Neural crest cell (in vitro differentiated cells): ENCODE data around the gene HEATR5B. TPM values are rescaled to one million over a fixed set of nuclear protein-coding genes. Genes with fewer than 3 reads are reported as not detected.

Source experiments
- DNase-seq: peaks from one replicate; pipeline ENCODE4 v3.0.0; 2021; ENCODE audit warnings: low read depth, mixed read lengths, low spot score
- H3K27ac Mint-ChIP-seq: one replicate; pipeline ENCODE4 v1.8.0; 2021; ENCODE audit warnings: mild to moderate bottlenecking, mixed read lengths; ENCODE audit not compliant: unreplicated experiment
- H3K27me3 Mint-ChIP-seq: 2 replicates; pipeline ENCODE4 v1.8.0; 2021; ENCODE audit warnings: low read depth, mild to moderate bottlenecking, mixed read lengths
- H3K36me3 Mint-ChIP-seq: 2 replicates; pipeline ENCODE4 v1.8.0; 2021; ENCODE audit warnings: low read depth, mild to moderate bottlenecking, mixed read lengths
- H3K4me1 Mint-ChIP-seq: 2 replicates; pipeline ENCODE4 v1.8.0; 2021; ENCODE audit warnings: mixed read lengths
- H3K4me3 Mint-ChIP-seq: one replicate; pipeline ENCODE4 v1.8.0; 2021; ENCODE audit warnings: mild to moderate bottlenecking, mixed read lengths
- H3K9me3 Mint-ChIP-seq: 2 replicates; pipeline ENCODE4 v1.8.0; 2021; ENCODE audit warnings: mixed read lengths
- CTCF ChIP-seq: fragments of 200-600 bp; sonication (generic); conservative IDR thresholded peaks from 2 replicates; pipeline ENCODE4 v1.5.0; 2021; ENCODE audit warnings: antibody characterized with exemption, mild to moderate bottlenecking
- total RNA-seq: library from RNA; stranded (reverse); gene quantifications from 2 replicates; pipeline ENCODE4 v1.2.1, GENCODE V29; 2021

Gene HEATR5B
- total RNA-seq, 1 donor from 2014 or later = 17.7 TPM

GRCh38 chr2:37052600-37053332 lies 31.4 kb downstream of the HEATR5B start:
- H3K36me3 Mint-ChIP-seq = peaks cover 4% of the 10 kb centered on the region
- no peaks in the 10 kb centered on the region for H3K9me3 Mint-ChIP-seq
- no peak for TF ChIP-seq CTCF
- no peaks in the 10 kb centered on the region for H3K4me1 Mint-ChIP-seq
- no peaks in the 10 kb centered on the region for H3K27me3 Mint-ChIP-seq
- no peak overlapping the region for H3K27ac Mint-ChIP-seq
- DNase-seq = no peak
- H3K4me3 Mint-ChIP-seq = no peak overlapping the region

GRCh38 chr2:37039580-37039979 lies 44.6 kb downstream of the HEATR5B start:
- Mint-ChIP-seq H3K9me3 (no peaks in the 10 kb centered on the region), H3K4me3 (no peak overlapping the region), H3K36me3 (peaks cover 4% of the 10 kb centered on the region), H3K27me3 (no peaks in the 10 kb centered on the region), H3K4me1 (peaks cover 3% of the 10 kb centered on the region), H3K27ac (no peak overlapping the region)
- TF ChIP-seq CTCF = no peak
- no peak for DNase-seq

DNA sequence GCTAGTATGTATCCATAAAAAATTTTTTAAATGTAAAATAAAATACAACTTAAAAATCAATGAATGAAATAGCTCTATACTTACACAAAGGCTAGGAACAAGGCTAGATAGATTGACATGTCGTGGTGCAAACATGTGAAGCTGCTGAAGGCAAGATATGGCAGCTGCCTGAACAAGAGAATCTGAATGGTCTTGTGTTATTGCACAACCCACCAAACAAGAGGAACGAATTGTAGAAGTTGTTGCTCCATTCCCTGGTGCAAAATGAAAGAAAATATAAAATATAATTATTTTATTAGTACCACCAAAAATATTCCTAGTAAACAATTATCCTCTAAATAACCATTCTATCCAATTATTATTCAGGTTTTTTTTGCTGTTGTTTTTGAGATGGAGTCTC lies 46.4 kb downstream of the HEATR5B start:
- DNase-seq = no peak
- no peaks in the 10 kb centered on the region for H3K27me3 Mint-ChIP-seq
- H3K27ac Mint-ChIP-seq = no peak overlapping the region
- peaks cover 5% of the 10 kb centered on the region for H3K36me3 Mint-ChIP-seq
- no peak overlapping the region for H3K4me3 Mint-ChIP-seq
- no peak for TF ChIP-seq CTCF
- H3K9me3 Mint-ChIP-seq = no peaks in the 10 kb centered on the region
- H3K4me1 Mint-ChIP-seq = no peaks in the 10 kb centered on the region

GRCh38 chr2:37029758-37030157 lies 54.4 kb downstream of the HEATR5B start:
- peaks cover 5% of the 10 kb centered on the region for H3K36me3 Mint-ChIP-seq
- no peak for DNase-seq
- H3K27ac Mint-ChIP-seq = no peak overlapping the region
- no peaks in the 10 kb centered on the region for H3K4me1 Mint-ChIP-seq
- no peaks in the 10 kb centered on the region for H3K27me3 Mint-ChIP-seq
- H3K4me3 Mint-ChIP-seq = no peak overlapping the region
- H3K9me3 Mint-ChIP-seq = no peaks in the 10 kb centered on the region
- TF ChIP-seq CTCF = no peak

GRCh38 chr2:37026050-37026449 lies 58.1 kb downstream of the HEATR5B start:
- Mint-ChIP-seq H3K27ac (no peak overlapping the region), H3K27me3 (no peaks in the 10 kb centered on the region), H3K9me3 (no peaks in the 10 kb centered on the region), H3K4me3 (no peak overlapping the region), H3K36me3 (peaks cover 4% of the 10 kb centered on the region), H3K4me1 (no peaks in the 10 kb centered on the region)
- DNase-seq = no peak
- peak; percentile 41 for TF ChIP-seq CTCF
